ENCODE data around the gene EIF4G3.

DNA sequence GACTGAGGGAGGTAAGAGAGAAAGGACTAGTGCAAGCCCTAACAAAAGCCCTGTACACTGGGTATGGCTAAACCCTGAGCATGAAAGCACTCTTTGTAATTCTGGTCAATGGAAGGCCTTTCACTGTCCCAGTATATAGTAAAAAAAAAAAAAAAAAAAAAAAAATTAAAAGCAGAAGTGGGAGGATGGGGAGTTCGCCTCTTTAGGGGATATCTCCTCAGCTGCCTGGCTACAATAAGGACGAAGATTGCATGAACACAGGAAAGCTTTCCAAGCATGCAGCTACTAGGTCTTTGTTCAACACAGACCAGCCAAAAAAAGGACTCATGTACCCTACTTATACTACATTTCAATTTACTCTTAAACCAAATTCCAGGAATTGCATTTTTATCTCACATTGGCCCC, 59.1 kb downstream of the EIF4G3 start:
- TF ChIP-seq, protein P1, sequence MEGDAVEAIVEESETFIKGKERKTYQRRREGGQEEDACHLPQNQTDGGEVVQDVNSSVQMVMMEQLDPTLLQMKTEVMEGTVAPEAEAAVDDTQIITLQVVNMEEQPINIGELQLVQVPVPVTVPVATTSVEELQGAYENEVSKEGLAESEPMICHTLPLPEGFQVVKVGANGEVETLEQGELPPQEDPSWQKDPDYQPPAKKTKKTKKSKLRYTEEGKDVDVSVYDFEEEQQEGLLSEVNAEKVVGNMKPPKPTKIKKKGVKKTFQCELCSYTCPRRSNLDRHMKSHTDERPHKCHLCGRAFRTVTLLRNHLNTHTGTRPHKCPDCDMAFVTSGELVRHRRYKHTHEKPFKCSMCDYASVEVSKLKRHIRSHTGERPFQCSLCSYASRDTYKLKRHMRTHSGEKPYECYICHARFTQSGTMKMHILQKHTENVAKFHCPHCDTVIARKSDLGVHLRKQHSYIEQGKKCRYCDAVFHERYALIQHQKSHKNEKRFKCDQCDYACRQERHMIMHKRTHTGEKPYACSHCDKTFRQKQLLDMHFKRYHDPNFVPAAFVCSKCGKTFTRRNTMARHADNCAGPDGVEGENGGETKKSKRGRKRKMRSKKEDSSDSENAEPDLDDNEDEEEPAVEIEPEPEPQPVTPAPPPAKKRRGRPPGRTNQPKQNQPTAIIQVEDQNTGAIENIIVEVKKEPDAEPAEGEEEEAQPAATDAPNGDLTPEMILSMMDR (IDR thresholded peaks at IDR 0.05; ENCODE audit: low read length), result no peak
- TF ChIP-seq EZH2phosphoT487 (IDR thresholded peaks at IDR 0.05; ENCODE audit: low read length) (no peak), EZH2 (optimal IDR thresholded peaks at IDR 0.05; ENCODE audit: low read depth, low read length) (no peak)
